B cell (primary cell): Measurements from ENCODE around the gene HECA. TPM values are rescaled to one million over a fixed set of nuclear protein-coding genes. Genes with fewer than 3 reads are reported as not detected.

Experiments
- ATAC-seq: fragments of 200-7000 bp; cut with Tn5 transposase; one replicate; pipeline ENCODE4 v1.10.0; 2021; ENCODE audit warnings: low read depth, mild to moderate bottlenecking, moderate number of reproducible peaks, moderate library complexity
- CTCF ChIA-PET: fragments of 350-600 bp; sonication (Branson Sonifier 250); formaldehyde crosslinking; loops from one replicate; lab custom pipeline; 2021; ENCODE audit warnings: antibody characterized with exemption, inconsistent platforms; lab: Charles Lee
- POLR2A ChIA-PET: fragments of 350-600 bp; sonication (Branson Sonifier 250); formaldehyde crosslinking; loops from one replicate; lab custom pipeline; 2021; ENCODE audit warnings: antibody characterized with exemption; lab: Charles Lee
- DNase-seq: peaks from one replicate; pipeline ENCODE4 v3.0.0; 2013
- H2AFZ ChIP-seq: 2 replicates; pipeline ENCODE4 v1.6.1; 2012; ENCODE audit warnings: mild to moderate bottlenecking, low read depth, low read length; ENCODE audit not compliant: insufficient read depth, poor library complexity, severe bottlenecking
- H3K27ac ChIP-seq, 2 donors: 1 replicate in 1 of 2; 2 replicates in 1 of 2; pipeline ENCODE4 v1.5.1; 2012 to 2013; ENCODE audit warnings: low read length in 2 of 2, mild to moderate bottlenecking in 2 of 2, moderate library complexity in 1 of 2
- H3K27me3 ChIP-seq, 4 experiments: fragments of 200-600 bp in 1 of 4; sonication (generic) in 1 of 4; replicated peaks in 1 of 4; 1 replicate in 2 of 4; 2 replicates in 2 of 4; pipeline versions ENCODE4 v1.6.1 to v1.7.0; 2013 to 2016; ENCODE audit warnings: low read length in 3 of 4, mild to moderate bottlenecking in 2 of 4, mixed read lengths in 1 of 4, moderate library complexity in 1 of 4; ENCODE audit not compliant: insufficient read depth in 4 of 4, control insufficient read depth in 3 of 4; ENCODE audit errors: control extremely low read depth in 1 of 4
- H3K36me3 ChIP-seq, 2 experiments: replicated peaks in 1 of 2; 1 replicate in 1 of 2; 2 replicates in 1 of 2; pipeline versions ENCODE4 v1.6.1 to v1.7.1; 2013; ENCODE audit warnings: low read length in 1 of 2; ENCODE audit not compliant: insufficient read depth in 2 of 2, control insufficient read depth in 1 of 2; ENCODE audit errors: control extremely low read depth in 1 of 2, extremely low read depth in 1 of 2
- H3K4me1 ChIP-seq, 2 donors: fragments of 200-600 bp in 1 of 2; sonication (generic) in 1 of 2; 1 replicate in 1 of 2; 2 replicates in 1 of 2; pipeline versions ENCODE4 v1.5.1 to v1.6.1; 2013 to 2017; ENCODE audit warnings: low read length in 2 of 2; ENCODE audit not compliant: control insufficient read depth in 2 of 2, insufficient read depth in 2 of 2
- H3K4me2 ChIP-seq: replicated peaks from 2 replicates; pipeline ENCODE3; 2012; ENCODE audit warnings: mild to moderate bottlenecking, low read depth, low read length; ENCODE audit not compliant: poor library complexity, severe bottlenecking
- H3K4me3 ChIP-seq, 5 experiments: fragments of 200-600 bp in 1 of 5; sonication (generic) in 1 of 5; 1 replicate in 3 of 5; 2 replicates in 2 of 5; pipeline versions ENCODE4 v1.5.1 to v1.7.0; 2011 to 2016; ENCODE audit warnings: low read length in 4 of 5, mild to moderate bottlenecking in 4 of 5, low read depth in 2 of 5, control low read depth in 1 of 5, moderate library complexity in 1 of 5; ENCODE audit not compliant: insufficient read depth in 1 of 5; ENCODE audit errors: control extremely low read depth in 1 of 5, extremely low read depth in 1 of 5
- H3K79me2 ChIP-seq: fragments of 200-600 bp; sonication (generic); one replicate; pipeline ENCODE4 v1.6.0; 2016; ENCODE audit warnings: low read length; ENCODE audit not compliant: control insufficient read depth, insufficient read depth
- H3K9ac ChIP-seq: fragments of 200-600 bp; sonication (generic); 2 replicates; pipeline ENCODE4 v1.6.1; 2017; ENCODE audit warnings: mild to moderate bottlenecking, low read length, moderate library complexity
- H3K9me3 ChIP-seq, 3 donors: one replicate each; pipeline versions ENCODE4 v1.6.1 to v1.7.1; 2013; ENCODE audit warnings: low read length in 2 of 3; ENCODE audit not compliant: control insufficient read depth in 2 of 3, insufficient read depth in 1 of 3; ENCODE audit errors: control extremely low read depth in 1 of 3
- H4K20me1 ChIP-seq: 2 replicates; pipeline ENCODE4 v1.6.0; 2012; ENCODE audit warnings: mild to moderate bottlenecking, low read length; ENCODE audit not compliant: insufficient read depth, control insufficient read depth, poor library complexity, severe bottlenecking
- H3K27ac Mint-ChIP-seq: one replicate; pipeline ENCODE4 v1.8.0; 2021; ENCODE audit warnings: mixed read lengths
- H3K27me3 Mint-ChIP-seq: one replicate; pipeline ENCODE4 v1.8.0; 2021; ENCODE audit warnings: mixed read lengths
- H3K4me1 Mint-ChIP-seq: one replicate; pipeline ENCODE4 v1.8.0; 2021; ENCODE audit warnings: mixed read lengths
- H3K4me3 Mint-ChIP-seq: one replicate; pipeline ENCODE4 v1.8.0; 2021; ENCODE audit warnings: mixed read lengths
- H3K9me3 Mint-ChIP-seq: one replicate; pipeline ENCODE4 v1.8.0; 2022; ENCODE audit warnings: mixed read lengths; ENCODE audit not compliant: insufficient read depth
- CTCF ChIP-seq: fragments of 200-600 bp; IDR thresholded peaks from one replicate; pipeline ENCODE4 v1.8.0; 2022; ENCODE audit warnings: antibody characterized with exemption, mild to moderate bottlenecking
- EZH2 ChIP-seq: IDR thresholded peaks from 2 replicates; pipeline ENCODE4 v1.6.1; 2012; ENCODE audit warnings: borderline replicate concordance, low read depth, mild to moderate bottlenecking, moderate library complexity, low read length; ENCODE audit not compliant: insufficient read depth, poor library complexity, severe bottlenecking
- WGBS: methylation state at CpG from one replicate; pipeline ENCODE4 v1.1.5; 2013; ENCODE audit warnings: missing lambda C conversion rate; ENCODE audit not compliant: insufficient coverage; 5-methylcytosine and 5-hydroxymethylcytosine counted together
- intact Hi-C: fragments of 100-400 bp; cut with micrococcal nuclease; formaldehyde crosslinking; loops from one replicate; pipeline ENCODE4 v1.10.0; 2022
- polyA plus RNA-seq: library from polyadenylated mRNA; depleted of rRNA; stranded (reverse); fragments of >200 nt; gene quantifications from 2 replicates; pipeline ENCODE4 v1.2.3, GENCODE V29; 2012
- total RNA-seq, 2 donors: library from RNA; stranded (reverse); fragments of 120-200 nt in 1 of 2; gene quantifications; 1 replicate in 1 of 2; 2 replicates in 1 of 2; pipeline versions ENCODE4 v1.2.3 to v1.2.4, GENCODE V29; 2013 to 2022

The HECA gene
- total and polyA plus RNA-seq, 2 donors (not counting 1 experiment from before 2014, with no cell fraction given): 19.2 to 50.4 TPM

GRCh38 chr6:139165324-139165723 lies 30.4 kb downstream of the HECA start:
- Histone ChIP-seq H3K27ac (peak overlapping the region in 1 of 2 donors; percentile 59), H3K4me1 (peaks cover 49 to 51% of the 10 kb centered on the region in 2 donors), H3K4me2 (no peak overlapping the region), H2AFZ (no peak overlapping the region), H3K36me3 (peaks cover 0 to 44% of the 10 kb centered on the region in 2 experiments), H3K9me3 (no peaks in the 10 kb centered on the region), H3K79me2 (peaks cover 99% of the 10 kb centered on the region), H3K27me3 (no peaks in the 10 kb centered on the region), H4K20me1 (peaks cover 92% of the 10 kb centered on the region), H3K4me3 (no peak overlapping the region), H3K9ac (no peak overlapping the region)
- no peak for TF ChIP-seq EZH2
- no peak for TF ChIP-seq CTCF
- ChIA-PET CTCF (interaction anchor here (0.6 to 1.6 kb wide), 3 partner anchors 190 to 1218 kb away, joined by 3 to 4 read pairs (median 4); no protein-coding TSS in a partner anchor), POLR2A (no interaction called here)
- Mint-ChIP-seq H3K4me1 (peaks cover 70% of the 10 kb centered on the region), H3K9me3 (no peaks in the 10 kb centered on the region), H3K27me3 (no peaks in the 10 kb centered on the region), H3K4me3 (peak overlapping the region; percentile 3), H3K27ac (peak overlapping the region; percentile 16)
- WGBS: no CpG with 5 or more reads among the region's 2 CpGs
- DNase-seq (peak; percentile 71), ATAC-seq (no peak)
- intact Hi-C loops: no loop called here

GRCh38 chr6:139166238-139166955 lies 31.5 kb downstream of the HECA start:
- H3K36me3 ChIP-seq: peaks cover 0 to 45% of the 10 kb centered on the region in 2 experiments
- H3K9ac ChIP-seq: no peak overlapping the region
- Mint-ChIP-seq H3K27me3 (no peaks in the 10 kb centered on the region), H3K4me1 (peaks cover 70% of the 10 kb centered on the region), H3K27ac (no peak overlapping the region), H3K9me3 (no peaks in the 10 kb centered on the region), H3K4me3 (no peak overlapping the region)
- no peak overlapping the region for H3K4me2 ChIP-seq
- peaks cover 92% of the 10 kb centered on the region for H4K20me1 ChIP-seq
- intact Hi-C loops: no loop called here
- no peak for TF ChIP-seq EZH2
- TF ChIP-seq CTCF: no peak
- no peak for ATAC-seq
- no peak overlapping the region for H3K27ac ChIP-seq
- peaks cover 99% of the 10 kb centered on the region for H3K79me2 ChIP-seq
- ChIA-PET POLR2A (no interaction called here), CTCF (interaction anchor here (0.8 kb wide), 1 partner anchor 9 kb away, joined by 3 read pairs; no protein-coding TSS in a partner anchor)
- WGBS: 98% methylated on average over 35 of the region's 35 CpGs
- no peaks in the 10 kb centered on the region for H3K27me3 ChIP-seq
- H2AFZ ChIP-seq: no peak overlapping the region
- H3K4me1 ChIP-seq: peaks cover 38 to 40% of the 10 kb centered on the region in 2 donors
- H3K9me3 ChIP-seq: no peaks in the 10 kb centered on the region
- no peak overlapping the region for H3K4me3 ChIP-seq
- DNase-seq: no peak
